HEK293 (cell line): ENCODE data around the gene RARRES2.

Experiments
- CTCF ChIA-PET: fragments of 350-600 bp; formaldehyde crosslinking; extraction: SDS; loops from one replicate; lab custom pipeline; 2021; ENCODE audit warnings: antibody characterized with exemption; lab: Yijun Ruan, JAX
- POLR2A ChIA-PET: fragments of 300-600 bp; formaldehyde crosslinking; extraction: SDS; loops from one replicate; lab custom pipeline; 2020; ENCODE audit warnings: antibody characterized with exemption, inconsistent platforms; lab: Yijun Ruan, JAX
- H3K27ac ChIP-seq: fragments of 200-500 bp; sonication (Bioruptor generic); 2 replicates; pipeline ENCODE4 v1.5.1; 2014; ENCODE audit warnings: low read depth, low read length, control low read depth, inconsistent platforms; ENCODE audit errors: extremely low read depth
- H3K36me3 ChIP-seq, 2 experiments: fragments of 200-500 bp in 1 of 2; sonication (Bioruptor generic) in 1 of 2; 1 replicate in 1 of 2; 2 replicates in 1 of 2; pipeline ENCODE4 v1.5.1; 2014 to 2017; ENCODE audit warnings: inconsistent platforms in 2 of 2, low read length in 2 of 2; ENCODE audit not compliant: control insufficient read depth in 2 of 2, insufficient read depth in 1 of 2
- H3K4me1 ChIP-seq: fragments of 200-500 bp; sonication (Bioruptor generic); 2 replicates; pipeline ENCODE4 v1.5.1; 2014; ENCODE audit warnings: mild to moderate bottlenecking, low read length, inconsistent platforms; ENCODE audit not compliant: control insufficient read depth, insufficient read depth
- H3K4me3 ChIP-seq: 2 replicates; pipeline ENCODE4 v1.5.1; 2011; ENCODE audit warnings: low read depth, mild to moderate bottlenecking, control low read depth, low read length, moderate library complexity
- H3K9me3 ChIP-seq: fragments of 200-500 bp; sonication (Bioruptor generic); 2 replicates; pipeline ENCODE4 v1.5.1; 2014; ENCODE audit warnings: low read depth, low read length, inconsistent platforms; ENCODE audit not compliant: control insufficient read depth, insufficient read depth
- BCL11B ChIP-seq: fragments of 450-650 bp; formaldehyde crosslinking; IDR thresholded peaks from 2 replicates; pipeline ENCODE4 v1.5.1; 2016; ENCODE audit warnings: low read depth, missing biosample characterization, missing genetic modification characterization
- CTCF ChIP-seq: fragments of 450-650 bp; formaldehyde crosslinking; IDR thresholded peaks from 2 replicates; pipeline ENCODE4 v1.5.1; 2016; ENCODE audit warnings: missing biosample characterization, missing genetic modification characterization
- HOXC10 ChIP-seq: sonication (generic); formaldehyde crosslinking; IDR thresholded peaks from 2 replicates; pipeline ENCODE4 v1.8.1; 2023; ENCODE audit warnings: mild to moderate bottlenecking, missing genetic modification reagents
- HOXD13 ChIP-seq: sonication (generic); formaldehyde crosslinking; IDR thresholded peaks from 2 replicates; pipeline ENCODE4 v1.8.0; 2022; ENCODE audit warnings: missing genetic modification reagents, borderline replicate concordance
- PRDM1 ChIP-seq: fragments of 450-650 bp; formaldehyde crosslinking; IDR thresholded peaks from 2 replicates; pipeline ENCODE4; 2016; ENCODE audit warnings: missing biosample characterization, missing genetic modification characterization
- SCRT1 ChIP-seq: fragments of 450-650 bp; formaldehyde crosslinking; IDR thresholded peaks from 2 replicates; pipeline ENCODE4 v1.5.1; 2016; ENCODE audit warnings: missing biosample characterization, missing genetic modification characterization, borderline replicate concordance
- TSHZ1 ChIP-seq: fragments of 450-650 bp; formaldehyde crosslinking; IDR thresholded peaks from 2 replicates; pipeline ENCODE4 v1.5.1; 2016; ENCODE audit warnings: missing biosample characterization, missing genetic modification characterization, borderline replicate concordance
- ZBTB20 ChIP-seq: fragments of 450-650 bp; formaldehyde crosslinking; IDR thresholded peaks from 2 replicates; pipeline ENCODE4 v1.5.1; 2016; ENCODE audit warnings: missing biosample characterization, missing genetic modification characterization
- ZNF16 ChIP-seq: fragments of 450-650 bp; formaldehyde crosslinking; IDR thresholded peaks from 2 replicates; pipeline ENCODE4 v1.5.1; 2016; ENCODE audit warnings: low read depth, missing biosample characterization, missing genetic modification characterization
- ZNF214 ChIP-seq: fragments of 450-650 bp; formaldehyde crosslinking; IDR thresholded peaks from 2 replicates; pipeline ENCODE4 v1.5.1; 2017; ENCODE audit warnings: missing biosample characterization, mild to moderate bottlenecking, missing genetic modification characterization, borderline replicate concordance
- ZNF23 ChIP-seq: fragments of 450-650 bp; formaldehyde crosslinking; IDR thresholded peaks from 2 replicates; pipeline ENCODE4 v1.5.1; 2016; ENCODE audit warnings: missing biosample characterization, missing genetic modification characterization, borderline replicate concordance
- ZNF48 ChIP-seq: fragments of 450-650 bp; formaldehyde crosslinking; IDR thresholded peaks from 2 replicates; pipeline ENCODE4 v1.5.1; 2016; ENCODE audit warnings: missing biosample characterization, missing genetic modification characterization
- ZNF549 ChIP-seq: fragments of 450-650 bp; IDR thresholded peaks from 2 replicates; pipeline ENCODE4 v1.5.1; 2018; ENCODE audit warnings: missing biosample characterization, missing genetic modification characterization, mild to moderate bottlenecking, inconsistent platforms, moderate library complexity
- ZNF555 ChIP-seq: fragments of 450-650 bp; formaldehyde crosslinking; conservative IDR thresholded peaks from 2 replicates; pipeline ENCODE4 v1.5.1; 2017; ENCODE audit warnings: missing biosample characterization, mild to moderate bottlenecking, missing genetic modification characterization, inconsistent platforms
- ZNF639 ChIP-seq: fragments of 450-650 bp; formaldehyde crosslinking; IDR thresholded peaks from 2 replicates; pipeline ENCODE4 v1.5.1; 2016; ENCODE audit warnings: missing biosample characterization, missing genetic modification characterization
- ZNF658 ChIP-seq: fragments of 450-650 bp; formaldehyde crosslinking; IDR thresholded peaks from 2 replicates; pipeline ENCODE4; 2016; ENCODE audit warnings: missing biosample characterization, missing genetic modification characterization
- ZNF747 ChIP-seq: fragments of 450-650 bp; formaldehyde crosslinking; IDR thresholded peaks from 2 replicates; pipeline ENCODE4 v1.5.1; 2016; ENCODE audit warnings: missing biosample characterization, missing genetic modification characterization
- ZNF776 ChIP-seq: fragments of 450-650 bp; formaldehyde crosslinking; IDR thresholded peaks from 2 replicates; pipeline ENCODE4 v1.5.0; 2017; ENCODE audit warnings: missing biosample characterization, missing genetic modification characterization, borderline replicate concordance
- ZSCAN16 ChIP-seq: fragments of 450-650 bp; formaldehyde crosslinking; IDR thresholded peaks from 2 replicates; pipeline ENCODE4 v1.5.1; 2016; ENCODE audit warnings: missing biosample characterization, missing genetic modification characterization

RARRES2 gene

GRCh38 chr7:150326657-150327268 lies 14.7 kb downstream of the RARRES2 start (continued):
- no peak for TF ChIP-seq ZNF48

- Histone ChIP-seq H3K27ac (no peak overlapping the region), H3K4me1 (no peaks in the 10 kb centered on the region), H3K4me3 (no peak overlapping the region), H3K36me3 (peaks cover 8 to 67% of the 10 kb centered on the region in 2 experiments), H3K9me3 (no peaks in the 10 kb centered on the region)
- TF ChIP-seq HOXD13 (CRISPR knock-in tag): no peak
- no peak for TF ChIP-seq CTCF
- TF ChIP-seq BCL11B (tag by site-specific recombination): no peak
- no peak for TF ChIP-seq SCRT1 (tag by site-specific recombination)
- TF ChIP-seq PRDM1: no peak
- TF ChIP-seq TSHZ1 (tag by site-specific recombination): no peak
- no peak for TF ChIP-seq ZNF549 (tag by site-specific recombination)
- no peak for TF ChIP-seq HOXC10 (CRISPR knock-in tag)
- TF ChIP-seq ZNF16 (tag by site-specific recombination): no peak
- TF ChIP-seq ZNF214 (tag by site-specific recombination): no peak
- no peak for TF ChIP-seq ZNF658 (tag by site-specific recombination)
- no peak for TF ChIP-seq ZNF639 (tag by site-specific recombination)
- TF ChIP-seq ZNF555 (tag by site-specific recombination): no peak
- TF ChIP-seq ZBTB20: no peak
- TF ChIP-seq ZNF23 (tag by site-specific recombination): no peak
- TF ChIP-seq ZNF747 (tag by site-specific recombination): no peak
- TF ChIP-seq ZNF776 (tag by site-specific recombination): no peak
- TF ChIP-seq ZSCAN16 (tag by site-specific recombination): no peak
- ChIA-PET POLR2A (interaction anchor here (1.3 kb wide), 1 partner anchor 9 kb away, joined by 3 read pairs; no protein-coding TSS in a partner anchor), CTCF (no interaction called here)
Measured at GRCh38 chr7:150325901-150326300, 15.5 kb downstream of the RARRES2 start.
